Stimulated activated naive CD8-positive, alpha-beta T cell treated with anti-CD3 and anti-CD28 coated beads, Interleukin-15, Interleukin-2, amounts not matched to agents 100 U/mL and 50 U/mL, for 24 hours (primary cell): ENCODE results near the gene DHDH.
"Not testable (repeated sequence)": the region's sequence is repeated elsewhere in the genome, so short reads cannot be mapped to it uniquely, and the experiment has no call there.

ENCODE experiments used
- ATAC-seq: fragments of 150-1000 bp; cut with Tn5 transposase; one replicate; pipeline ENCODE4 v1.10.0; 2021
- DNase-seq: peaks from one replicate; pipeline ENCODE4 v3.0.0; 2021

DHDH gene

GRCh38 chr19:48915757-48916156, 17.7 kb upstream of the DHDH start:
- ATAC-seq (no peak), DNase-seq (no peak)

- DNase-seq = no peak
- ATAC-seq = no peak
Observed at GRCh38 chr19:48918071-48918470, 15.4 kb upstream of the DHDH start.

GRCh38 chr19:48918801-48919247, 14.7 kb upstream of the DHDH start:
- DNase-seq (no peak), ATAC-seq (no peak)

GRCh38 chr19:48919271-48919670, 14.2 kb upstream of the DHDH start:
- not testable (repeated sequence) for DNase-seq

GRCh38 chr19:48920949-48921348, 12.6 kb upstream of the DHDH start:
- no peak for DNase-seq
- no peak for ATAC-seq

More at GRCh38 chr19:48919271-48919670, 14.2 kb upstream of the DHDH start:
- not testable (repeated sequence) for ATAC-seq

- DNase-seq (no peak), ATAC-seq (no peak)
Observed at GRCh38 chr19:48921721-48922500, 11.6 kb upstream of the DHDH start.

- DNase-seq (no peak), ATAC-seq (no peak)
Observed at GRCh38 chr19:48922548-48923490, 10.7 kb upstream of the DHDH start.

GRCh38 chr19:48925240-48925843, 8.2 kb upstream of the DHDH start:
- peak; percentile 49 for ATAC-seq
- DNase-seq = no peak

- not testable (repeated sequence) for DNase-seq, ATAC-seq
Observed at GRCh38 chr19:48925890-48926289, 7.6 kb upstream of the DHDH start.

GRCh38 chr19:48926909-48927308, 6.6 kb upstream of the DHDH start:
- DNase-seq = peak; percentile 6
- ATAC-seq = peak; percentile 46

- ATAC-seq, DNase-seq: not testable (repeated sequence)
Observed at GRCh38 chr19:48927692-48928091, 5.8 kb upstream of the DHDH start.

- DNase-seq (no peak), ATAC-seq (no peak)
Observed at GRCh38 chr19:48928164-48929025, 5.1 kb upstream of the DHDH start.

- DNase-seq (no peak), ATAC-seq (no peak)
Observed at GRCh38 chr19:48934837-48935236, 1.3 kb downstream of the DHDH start.

GRCh38 chr19:48935864-48936263, 2.4 kb downstream of the DHDH start:
- ATAC-seq (no peak), DNase-seq (no peak)

GRCh38 chr19:48938256-48938655, 4.8 kb downstream of the DHDH start:
- DNase-seq (no peak), ATAC-seq (no peak)

GRCh38 chr19:48940902-48941301, 7.4 kb downstream of the DHDH start:
- DNase-seq = no peak
- ATAC-seq = no peak

- DNase-seq (no peak), ATAC-seq (no peak)
Observed at GRCh38 chr19:48943081-48943480, 9.6 kb downstream of the DHDH start.

- no peak for ATAC-seq
- no peak for DNase-seq
Observed at GRCh38 chr19:48945415-48945814, 11.9 kb downstream of the DHDH start.

- ATAC-seq (no peak), DNase-seq (no peak)
Observed at GRCh38 chr19:48945817-48946216, 12.3 kb downstream of the DHDH start.

- no peak for DNase-seq
- no peak for ATAC-seq
Observed at GRCh38 chr19:48946463-48947257, 13.2 kb downstream of the DHDH start.

- DNase-seq (no peak), ATAC-seq (no peak)
Observed at GRCh38 chr19:48947258-48947542, 13.7 kb downstream of the DHDH start.
